HG02571 (cell line): ENCODE data around the gene CYYR1.

Experiments
- ATAC-seq: cut with Tn5 transposase; IDR thresholded peaks from one replicate; pipeline ENCODE4 v1.9.1; 2021; ENCODE audit warnings: mild to moderate bottlenecking, moderate library complexity; ENCODE audit not compliant: unreplicated experiment

The CYYR1 gene

DNA sequence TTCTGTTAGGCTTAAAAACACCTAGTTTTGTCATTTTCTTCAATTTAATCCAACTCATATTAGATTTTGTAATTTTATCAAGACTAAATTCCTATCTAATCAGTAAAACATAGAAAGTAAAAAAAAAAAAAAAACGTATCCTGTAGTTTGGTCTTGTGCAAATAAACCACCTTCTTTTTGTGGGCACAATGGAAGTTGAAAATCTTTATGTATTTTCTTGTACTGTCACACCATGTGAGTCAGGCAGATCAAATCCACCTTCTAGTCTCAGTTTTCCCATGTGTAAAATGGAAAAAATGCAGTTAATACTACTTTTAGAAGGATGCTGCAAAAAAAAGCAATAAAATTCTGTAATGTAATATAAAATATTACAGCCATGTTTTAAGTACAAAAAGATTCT lies 129.8 kb downstream of the CYYR1 start:
- ATAC-seq: no peak

DNA sequence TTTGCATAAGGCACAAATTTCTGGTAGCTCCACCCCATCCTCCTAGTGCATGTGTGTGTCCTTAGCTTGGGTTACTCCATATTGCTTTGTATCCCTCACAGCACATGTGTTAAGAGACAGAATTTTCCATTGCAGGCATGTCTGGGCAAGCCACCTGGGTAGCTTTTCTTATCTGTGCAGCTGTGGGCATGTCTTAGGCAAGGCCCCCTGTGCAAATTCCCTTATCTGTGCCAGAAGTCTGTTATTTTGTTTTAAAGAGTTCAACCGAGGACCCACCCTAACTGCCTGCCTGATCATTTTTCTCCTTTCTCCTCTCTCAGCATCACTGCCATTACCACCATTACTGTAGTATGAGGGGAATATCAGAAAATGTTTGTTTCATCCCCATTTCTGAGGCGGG lies 131.9 kb downstream of the CYYR1 start:
- ATAC-seq: no peak

DNA sequence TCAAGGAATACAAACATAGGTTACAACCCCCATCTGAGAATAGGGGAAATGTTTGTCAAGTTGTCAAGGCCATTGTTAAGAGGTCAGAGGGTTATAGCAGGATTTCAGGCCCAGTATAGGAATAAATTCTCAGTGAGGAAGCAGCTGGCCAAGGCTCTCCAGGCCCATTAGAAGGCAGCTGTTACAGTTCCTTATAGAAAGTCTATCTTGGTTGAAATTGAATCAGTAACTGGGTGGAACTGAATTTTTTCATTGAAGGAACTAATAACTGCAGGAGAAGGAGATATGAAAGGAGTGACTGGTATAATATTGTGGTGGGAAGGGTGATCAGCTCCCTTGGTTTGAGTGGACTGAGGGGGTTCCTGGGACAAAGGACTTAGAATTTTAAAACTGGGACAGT lies 134.1 kb downstream of the CYYR1 start:
- ATAC-seq: no peak

DNA sequence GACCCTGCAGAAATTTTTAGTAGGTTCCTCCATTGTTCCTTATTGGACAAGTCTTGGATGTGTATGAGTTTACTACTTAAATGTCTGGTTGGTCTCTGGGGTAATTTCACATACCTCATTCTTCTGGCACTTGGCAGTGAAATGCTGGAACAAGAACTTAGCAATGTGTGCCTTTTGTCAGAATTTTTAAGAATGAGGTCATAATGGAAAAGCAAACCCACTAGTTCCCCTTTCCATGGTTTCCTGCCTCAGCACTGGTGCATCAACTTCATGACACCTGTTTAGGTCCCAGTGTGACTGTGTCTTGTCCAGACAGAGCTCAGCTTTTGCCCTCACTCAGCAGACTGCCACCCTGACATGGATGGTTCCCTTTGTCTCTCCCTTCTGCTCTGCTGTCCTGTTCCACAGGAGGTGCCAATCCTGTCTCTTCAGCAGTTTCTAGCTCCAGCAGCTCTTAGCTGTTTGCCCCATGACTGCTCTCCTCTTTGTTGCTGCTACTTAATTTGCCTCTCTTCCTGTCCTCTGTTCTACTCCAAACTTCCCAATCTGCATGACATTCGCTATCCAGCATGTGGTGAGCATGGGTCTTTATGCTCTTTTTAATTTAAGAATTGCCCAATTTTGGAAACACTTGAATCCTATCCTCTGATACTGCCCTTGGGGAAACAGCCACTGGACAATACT lies 135.6 kb downstream of the CYYR1 start:
- ATAC-seq: no peak

DNA sequence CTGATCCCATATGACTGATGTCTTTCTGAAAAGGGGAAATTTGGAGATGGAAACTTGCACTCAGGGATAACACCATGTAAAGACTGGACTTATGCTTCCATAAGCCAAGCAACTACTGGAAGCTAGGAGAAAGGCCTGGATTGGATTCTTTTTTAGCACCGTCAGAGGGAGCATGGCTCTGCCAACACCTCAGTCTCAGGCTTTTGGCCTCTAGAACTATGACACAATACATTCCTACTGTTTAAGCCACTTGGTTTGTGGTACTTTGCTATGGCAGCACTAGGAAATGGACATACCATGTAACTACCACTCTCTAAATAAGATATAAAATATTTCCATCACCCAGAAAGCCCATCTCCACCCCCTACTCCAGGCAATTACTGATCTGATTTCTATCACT lies 139.7 kb downstream of the CYYR1 start:
- ATAC-seq: no peak

DNA sequence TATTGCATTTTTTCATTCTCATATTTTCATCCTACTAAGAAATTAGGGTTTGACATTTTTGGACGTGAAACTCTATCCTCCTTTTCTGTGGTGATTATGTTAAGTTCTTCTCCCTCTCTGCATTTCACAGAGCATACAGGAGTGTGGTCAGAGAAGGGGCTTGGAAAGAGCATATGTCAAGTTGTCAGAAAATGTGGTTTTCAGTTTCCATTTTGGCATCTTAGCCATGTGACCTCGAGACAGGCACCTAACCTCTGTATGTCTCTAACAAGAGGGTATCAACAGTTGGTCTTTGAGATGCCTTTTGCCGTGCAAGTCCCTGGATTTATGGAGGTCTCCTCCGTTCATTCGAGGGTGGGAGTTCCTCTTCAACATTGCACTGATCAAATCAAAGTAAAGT lies 140.7 kb downstream of the CYYR1 start:
- ATAC-seq: no peak

DNA sequence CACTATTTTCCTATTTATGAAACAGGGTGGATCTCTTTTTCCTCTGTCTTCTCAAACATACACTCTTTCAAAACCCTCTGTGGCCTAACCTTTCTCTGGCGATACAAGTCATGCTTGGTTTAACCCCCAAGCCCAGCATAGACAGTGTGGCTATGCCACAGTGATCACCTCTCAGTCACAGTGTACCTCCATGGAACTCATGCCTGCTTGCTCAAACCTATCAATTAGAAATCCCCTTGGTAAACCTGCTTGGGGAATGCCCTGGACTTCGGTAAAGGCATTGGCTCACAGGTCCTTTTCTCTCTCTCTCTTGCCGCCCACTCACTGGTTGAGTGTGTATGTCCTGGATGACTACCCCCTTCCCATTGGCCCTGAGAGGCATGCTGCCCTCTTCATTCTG lies 147.5 kb downstream of the CYYR1 start:
- no peak for ATAC-seq

DNA sequence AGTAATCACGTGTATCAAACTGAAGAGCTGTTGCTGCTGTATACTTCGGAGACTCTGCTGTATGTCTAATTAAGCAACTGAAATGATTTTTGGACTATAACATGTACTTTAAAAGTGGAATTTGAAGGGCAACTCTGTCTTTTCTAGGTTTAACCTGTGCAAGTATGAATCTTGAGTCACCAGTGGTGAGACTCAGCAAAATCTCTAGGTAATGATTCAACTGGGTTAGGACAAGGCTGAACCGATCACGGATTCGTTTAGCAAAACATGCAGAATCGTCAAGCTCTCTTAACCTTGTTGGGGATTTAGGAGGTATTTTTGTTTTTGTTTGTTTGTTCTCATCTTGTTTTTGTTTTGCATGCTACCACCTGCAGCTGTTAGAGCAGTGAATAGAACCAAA lies 149.6 kb downstream of the CYYR1 start:
- no peak for ATAC-seq

DNA sequence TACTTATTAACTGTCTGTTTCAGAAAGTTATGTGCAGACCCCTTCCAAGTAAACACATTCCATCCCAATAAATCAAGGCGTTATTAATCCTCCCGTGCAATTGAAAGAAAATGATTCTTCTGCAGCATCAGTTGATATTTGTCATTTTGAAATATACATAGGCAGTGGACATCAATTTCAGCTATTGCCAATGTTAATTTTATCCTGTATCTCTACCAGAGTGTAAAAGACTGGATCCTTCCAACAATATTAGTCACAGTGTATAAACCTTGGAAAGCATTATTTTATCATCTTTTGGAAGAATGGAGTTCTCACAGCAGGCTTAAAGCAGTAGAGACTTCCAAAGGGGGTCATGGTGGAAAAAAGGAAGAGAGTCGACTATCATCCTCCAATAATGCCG lies 150.4 kb downstream of the CYYR1 start:
- ATAC-seq: no peak

DNA sequence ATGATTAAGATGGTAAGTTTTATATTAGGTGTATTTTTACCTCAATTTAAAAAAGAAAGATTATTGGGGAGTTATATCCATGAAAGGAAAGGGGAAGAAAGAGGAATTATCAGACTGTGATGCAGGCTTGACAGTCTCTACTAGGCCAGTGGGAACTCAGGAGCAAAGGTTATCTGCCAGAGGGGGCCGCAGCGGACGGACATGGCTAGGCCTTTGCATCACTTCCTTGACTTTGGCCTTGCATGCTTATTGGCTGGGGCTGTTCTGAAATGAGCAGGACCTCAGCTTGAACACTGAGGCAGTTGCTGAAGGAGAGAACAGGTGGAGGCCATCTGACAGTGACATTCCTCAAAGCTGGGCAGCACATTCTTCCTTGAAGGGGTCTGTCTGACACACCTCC lies 150.9 kb downstream of the CYYR1 start:
- ATAC-seq: no peak

DNA sequence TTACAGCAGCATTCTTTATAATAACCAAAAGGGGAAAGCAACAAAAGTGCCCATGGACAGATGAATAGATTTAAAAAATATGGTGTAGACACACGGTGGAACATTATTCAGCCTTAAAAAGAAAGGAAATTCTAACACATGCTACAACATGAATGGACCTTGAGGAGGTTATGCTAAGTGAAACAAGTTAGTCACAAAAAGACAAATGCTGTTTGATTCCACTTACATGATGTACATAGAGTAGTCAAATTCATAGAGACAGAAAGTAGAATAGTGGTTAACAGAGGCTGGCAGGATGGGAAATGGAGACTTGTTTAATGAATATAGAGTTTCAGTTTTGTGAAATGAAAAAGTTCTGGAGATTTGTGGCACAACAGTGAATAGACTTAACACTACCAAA lies 151.4 kb downstream of the CYYR1 start:
- no peak for ATAC-seq
